Skeletal muscle tissue (tissue), 4 donors: ENCODE results near the gene MROH8. TPM values are rescaled to one million over a fixed set of nuclear protein-coding genes. Genes with fewer than 3 reads are reported as not detected.
A peak's percentile ranks its signal among the peaks of the same experiment; 100 is the strongest.

Experiments
- H3K27ac ChIP-seq: one replicate; pipeline ENCODE4 v1.7.0; 2013; ENCODE audit warnings: mild to moderate bottlenecking, low read depth, low read length, inconsistent platforms
- H3K27me3 ChIP-seq, 3 donors: one replicate each; pipeline ENCODE4 v1.7.0; 2013; ENCODE audit warnings: low read length in 3 of 3; ENCODE audit not compliant: control insufficient read depth in 3 of 3, insufficient read depth in 3 of 3
- H3K36me3 ChIP-seq, 3 donors: one replicate each; pipeline ENCODE4 v1.7.0; 2013; ENCODE audit warnings: low read length in 3 of 3; ENCODE audit not compliant: control insufficient read depth in 3 of 3, insufficient read depth in 3 of 3
- H3K4me1 ChIP-seq, 3 donors: one replicate each; pipeline ENCODE4 v1.7.0; 2013; ENCODE audit warnings: low read length in 3 of 3, mild to moderate bottlenecking in 3 of 3; ENCODE audit not compliant: control insufficient read depth in 3 of 3, insufficient read depth in 3 of 3
- H3K4me3 ChIP-seq, 3 donors: one replicate each; pipeline ENCODE4 v1.7.0; 2013; ENCODE audit warnings: low read length in 3 of 3
- H3K9ac ChIP-seq, 3 donors: one replicate each; pipeline ENCODE4 v1.7.0; 2013; ENCODE audit warnings: low read length in 3 of 3, mild to moderate bottlenecking in 3 of 3, moderate library complexity in 2 of 3, low read depth in 1 of 3
- H3K9me3 ChIP-seq, 3 donors: one replicate each; pipeline ENCODE4 v1.7.0; 2013; ENCODE audit warnings: low read length in 3 of 3; ENCODE audit not compliant: control insufficient read depth in 3 of 3
- total RNA-seq: library from RNA; depleted of rRNA; stranded (reverse); fragments of >200 nt; gene quantifications from one replicate; pipeline ENCODE4 v1.2.3, GENCODE V29; 2014
- donor health status: Osteomylitis.

Gene MROH8
- total RNA-seq, 1 donor from 2014 or later: 1.0 TPM

DNA sequence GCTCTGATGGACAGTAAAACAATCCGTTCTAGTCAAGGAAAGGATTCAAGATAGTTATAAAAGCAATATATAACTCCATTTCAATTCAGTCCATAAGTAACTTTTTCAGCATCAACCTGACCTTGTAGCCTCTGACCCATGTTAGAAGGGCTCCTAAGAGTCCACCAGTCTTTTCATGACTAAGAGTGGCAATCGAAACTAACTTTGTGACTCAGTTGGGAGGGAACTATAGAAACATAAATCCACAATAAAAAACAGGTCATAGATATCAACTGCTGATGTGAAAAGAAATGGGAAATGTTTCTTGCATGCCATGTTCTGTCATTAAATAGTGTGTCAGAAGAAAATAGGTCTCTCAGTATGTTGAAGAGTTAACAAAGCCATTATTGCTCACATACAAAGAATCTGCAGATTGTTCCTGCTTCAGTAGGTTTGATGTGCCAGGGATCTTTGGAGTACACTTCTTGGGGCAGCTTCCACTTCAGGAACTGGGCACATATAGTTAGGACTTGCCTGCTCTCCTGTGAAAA, 67.4 kb downstream of the MROH8 start:
- no peak overlapping the region for H3K27ac ChIP-seq
- peaks cover 0 to 3% (median 0%) of the 10 kb centered on the region in 3 donors for H3K36me3 ChIP-seq
- H3K9me3 ChIP-seq: no peaks in the 10 kb centered on the region
- H3K9ac ChIP-seq: no peak overlapping the region
- H3K4me1 ChIP-seq: no peaks in the 10 kb centered on the region
- no peaks in the 10 kb centered on the region for H3K27me3 ChIP-seq
- H3K4me3 ChIP-seq: no peak overlapping the region

DNA sequence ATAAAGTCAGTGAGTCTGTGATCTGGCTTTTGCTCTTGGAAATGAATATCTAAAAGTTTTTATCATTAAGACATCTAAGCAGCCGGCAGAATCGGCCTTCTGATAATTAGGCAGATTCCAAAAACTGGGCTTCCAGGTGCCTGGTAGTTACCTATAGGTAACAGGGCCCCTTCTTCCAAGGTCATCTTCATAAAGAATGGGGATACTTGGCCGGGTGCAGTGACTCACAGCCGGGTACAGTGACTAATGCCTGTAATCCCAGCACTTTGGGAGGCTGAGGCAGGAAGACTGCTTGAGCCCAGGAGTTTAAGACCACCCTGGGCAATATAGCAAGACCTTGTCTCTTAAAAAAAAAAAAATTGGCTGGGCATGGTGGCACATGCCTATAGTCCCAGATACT, 70.7 kb downstream of the MROH8 start:
- Histone ChIP-seq H3K4me3 (no peak overlapping the region), H3K27me3 (no peaks in the 10 kb centered on the region), H3K36me3 (peaks cover 0 to 3% (median 0%) of the 10 kb centered on the region in 3 donors), H3K9ac (no peak overlapping the region), H3K9me3 (no peaks in the 10 kb centered on the region), H3K4me1 (no peaks in the 10 kb centered on the region), H3K27ac (no peak overlapping the region)

DNA sequence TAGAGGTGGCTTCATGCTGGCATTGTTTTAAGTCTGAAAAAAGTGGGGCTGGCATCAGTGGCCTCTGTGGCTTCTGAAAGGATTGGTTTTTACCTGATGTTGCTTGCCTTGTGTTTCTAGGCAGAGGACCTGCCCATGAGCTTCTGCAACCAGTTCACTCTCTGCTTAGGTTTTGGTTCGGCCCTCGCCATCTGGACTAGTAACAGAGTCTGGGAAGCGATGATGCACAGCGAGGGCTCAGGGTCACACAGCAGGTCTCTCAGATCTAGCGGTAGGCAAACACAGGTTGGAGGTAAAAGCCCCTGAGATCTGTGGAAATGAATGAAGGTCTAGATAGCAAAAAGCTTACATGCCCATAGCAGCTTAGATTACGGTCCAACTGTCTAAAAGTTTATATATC, 76.8 kb downstream of the MROH8 start:
- no peak overlapping the region for H3K9ac ChIP-seq
- no peak overlapping the region for H3K4me3 ChIP-seq
- no peaks in the 10 kb centered on the region for H3K27me3 ChIP-seq
- no peaks in the 10 kb centered on the region for H3K9me3 ChIP-seq
- H3K36me3 ChIP-seq: no peaks in the 10 kb centered on the region
- H3K27ac ChIP-seq: no peak overlapping the region
- H3K4me1 ChIP-seq: peaks cover 0 to 5% (median 2%) of the 10 kb centered on the region in 3 donors

DNA sequence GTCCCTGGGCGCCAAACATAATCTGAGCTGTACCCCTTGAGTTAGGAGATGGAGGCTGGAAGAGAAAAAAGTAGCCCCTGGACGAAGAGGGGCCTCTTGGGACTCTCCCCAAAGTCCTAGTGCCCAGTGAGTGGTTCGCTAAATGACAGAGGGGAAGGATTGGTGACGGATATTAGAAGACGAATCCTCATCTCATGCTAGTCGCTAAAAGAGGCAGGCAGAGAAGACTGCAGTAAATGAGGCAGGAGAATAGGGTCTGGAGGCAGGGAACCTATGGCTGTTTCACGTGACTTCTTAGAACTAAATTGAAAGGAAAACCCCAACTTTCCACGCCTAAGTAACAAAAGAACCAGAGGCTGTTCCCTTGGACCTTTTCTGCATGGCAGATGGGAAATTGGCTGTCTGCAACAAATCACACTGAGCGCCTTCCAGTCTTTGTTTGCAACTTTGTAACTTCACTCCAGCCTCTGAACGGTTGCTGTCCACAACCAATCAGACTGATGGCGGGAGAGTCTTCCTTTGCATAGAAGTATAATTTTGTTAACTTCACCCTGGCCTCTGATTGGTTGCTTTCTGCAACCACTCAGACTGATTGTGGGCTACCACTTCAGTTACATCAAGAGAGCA, 82.8 kb downstream of the MROH8 start:
- Histone ChIP-seq H3K36me3 (no peaks in the 10 kb centered on the region), H3K4me3 (peak overlapping the region; percentile 76 to 95 (median 92)), H3K9me3 (no peaks in the 10 kb centered on the region), H3K4me1 (peaks cover 13 to 28% (median 27%) of the 10 kb centered on the region in 3 donors), H3K27ac (peak overlapping the region; percentile 84), H3K27me3 (no peaks in the 10 kb centered on the region), H3K9ac (peak overlapping the region in 2 of 3 donors; percentile 78 to 85)

DNA sequence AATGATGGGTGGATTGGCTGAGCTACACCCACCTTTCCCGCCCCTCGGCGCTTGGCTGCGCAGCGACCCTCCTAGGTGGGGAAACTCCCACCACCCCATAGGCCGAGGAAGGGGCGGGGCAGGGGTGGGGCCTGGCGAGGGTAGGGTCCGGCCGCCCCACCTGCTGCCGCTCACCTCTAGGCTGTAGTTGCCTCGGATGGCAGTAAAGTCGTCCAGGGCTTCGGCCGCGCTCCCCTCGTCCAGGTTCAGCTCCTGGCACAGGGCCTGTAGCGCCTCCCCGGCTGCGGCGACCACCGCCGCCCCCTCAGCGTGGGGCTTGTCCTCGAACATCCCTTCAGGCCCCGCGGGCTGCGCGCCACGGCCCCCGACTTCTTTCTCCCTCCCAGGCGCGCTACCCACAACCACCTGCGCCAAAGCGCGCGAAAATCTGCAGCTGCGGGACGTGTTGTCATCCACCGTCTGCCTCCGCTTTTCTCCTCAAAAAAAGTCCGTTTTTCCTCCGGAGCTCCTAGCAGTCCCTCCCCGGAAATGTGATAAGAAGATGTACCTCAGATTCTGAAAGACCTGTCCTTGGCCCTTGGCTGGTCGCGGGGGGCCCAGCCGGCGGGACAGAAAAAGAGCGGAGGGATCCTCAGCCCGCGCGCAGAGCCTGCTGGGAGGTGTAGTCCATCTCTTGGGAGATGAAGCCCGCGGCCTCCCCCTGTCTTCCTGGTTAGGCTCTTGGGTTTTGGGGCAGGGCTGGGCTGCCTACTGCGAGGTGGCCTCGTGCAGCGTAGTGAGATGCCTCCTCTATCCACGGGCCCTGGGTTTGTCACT, 83.5 kb downstream of the MROH8 start, which contains the start of gene RBL1:
Gene RBL1, minus strand, starts transcription at position 399 of the 816 bp plus-strand sequence. Its CDS starts 69 bp downstream, at position 330.
- peaks cover 13 to 28% (median 27%) of the 10 kb centered on the region in 3 donors for H3K4me1 ChIP-seq
- peak within 1 kb of the TSS; percentile 76 to 95 (median 92) for H3K4me3 ChIP-seq
- H3K9me3 ChIP-seq: no peaks in the 10 kb centered on the region
- H3K36me3 ChIP-seq: no peaks in the 10 kb centered on the region
- no peaks in the 10 kb centered on the region for H3K27me3 ChIP-seq
- H3K27ac ChIP-seq: peak within 1 kb of the TSS; percentile 84
- H3K9ac ChIP-seq: peak within 1 kb of the TSS; percentile 78 to 85 (median 81)

DNA sequence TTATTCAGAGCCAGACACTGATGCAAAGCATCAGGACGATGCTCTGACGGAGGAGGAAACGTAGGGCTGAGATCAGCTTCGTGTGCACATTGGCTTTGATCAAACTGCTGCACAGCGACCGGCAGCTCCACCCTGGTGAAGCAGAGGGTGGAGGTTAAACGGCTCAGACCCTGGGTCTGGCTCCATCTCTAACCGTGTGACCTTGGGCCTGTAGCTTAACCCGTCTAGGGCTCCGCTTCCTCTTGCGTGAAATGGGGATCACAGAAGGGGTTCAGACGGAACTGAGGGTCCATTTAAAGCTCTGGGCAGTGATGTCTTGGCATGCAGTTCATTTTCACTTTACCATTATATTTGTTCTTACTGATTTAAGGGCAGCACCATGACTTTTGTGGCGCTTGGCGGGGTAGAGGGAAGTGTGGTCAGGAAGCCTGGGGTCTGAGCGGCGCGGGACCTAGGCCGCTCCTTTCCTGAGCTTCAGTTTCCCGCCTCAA, 84.2 kb downstream of the MROH8 start:
- H3K27ac ChIP-seq: peak overlapping the region; percentile 84
- no peaks in the 10 kb centered on the region for H3K36me3 ChIP-seq
- H3K27me3 ChIP-seq: no peaks in the 10 kb centered on the region
- H3K4me3 ChIP-seq: peak overlapping the region; percentile 76 to 95 (median 92)
- H3K9ac ChIP-seq: peak overlapping the region; percentile 78 to 85 (median 81)
- no peaks in the 10 kb centered on the region for H3K9me3 ChIP-seq
- peaks cover 13 to 28% (median 27%) of the 10 kb centered on the region in 3 donors for H3K4me1 ChIP-seq

DNA sequence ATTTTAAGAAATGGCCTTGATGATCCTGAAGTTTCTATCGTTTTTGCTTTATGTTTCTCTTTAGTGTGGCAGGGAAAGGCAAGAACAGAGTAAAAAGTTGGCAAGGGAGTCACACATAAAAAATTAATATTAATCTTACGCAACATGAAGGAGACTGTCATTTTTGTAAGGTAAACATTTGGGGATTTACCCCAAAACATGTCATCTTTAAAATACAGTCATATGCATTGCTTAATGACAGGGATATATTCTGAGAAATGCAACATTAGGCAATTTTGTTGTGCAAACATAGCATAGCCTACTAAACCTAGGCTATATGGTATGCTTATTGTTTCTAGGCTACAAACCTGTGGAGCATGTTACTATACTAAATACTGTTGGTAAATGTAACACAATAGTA, 88.9 kb downstream of the MROH8 start:
- no peaks in the 10 kb centered on the region for H3K9me3 ChIP-seq
- H3K36me3 ChIP-seq: no peaks in the 10 kb centered on the region
- H3K9ac ChIP-seq: no peak overlapping the region
- H3K4me1 ChIP-seq: peaks cover 7 to 14% (median 10%) of the 10 kb centered on the region in 3 donors
- no peak overlapping the region for H3K27ac ChIP-seq
- H3K4me3 ChIP-seq: no peak overlapping the region
- H3K27me3 ChIP-seq: no peaks in the 10 kb centered on the region

DNA sequence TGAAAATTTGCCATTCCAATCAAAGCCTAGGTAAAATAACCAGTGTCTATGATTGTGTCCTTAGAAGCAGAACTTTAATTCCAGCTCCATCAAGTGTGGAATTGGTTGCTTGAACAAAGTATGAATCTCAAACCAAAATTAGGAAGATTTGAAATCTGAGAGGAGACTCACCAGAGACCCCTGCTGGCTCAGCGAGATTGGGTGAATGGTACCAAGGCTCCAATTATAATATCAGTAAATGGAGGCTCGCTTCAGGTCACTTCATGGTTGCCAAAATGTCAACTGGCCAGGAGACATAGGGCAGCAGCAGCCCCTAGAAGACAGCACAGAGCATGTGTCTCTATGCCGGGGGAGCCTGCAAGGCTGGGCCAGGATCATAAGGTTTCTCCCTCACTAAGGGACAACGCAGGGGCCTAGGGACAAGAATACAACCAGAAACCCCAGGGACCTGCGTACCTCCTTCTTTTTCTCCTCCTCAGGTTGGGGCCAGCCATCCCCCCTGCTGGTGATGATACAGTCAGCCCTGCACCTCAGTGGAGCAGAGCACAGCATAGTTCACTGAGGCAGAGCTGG, 97.5 kb downstream of the MROH8 start:
- no peaks in the 10 kb centered on the region for H3K27me3 ChIP-seq
- H3K9ac ChIP-seq: no peak overlapping the region
- no peaks in the 10 kb centered on the region for H3K4me1 ChIP-seq
- no peak overlapping the region for H3K4me3 ChIP-seq
- H3K9me3 ChIP-seq: no peaks in the 10 kb centered on the region
- no peak overlapping the region for H3K27ac ChIP-seq
- H3K36me3 ChIP-seq: peaks cover 0 to 9% (median 5%) of the 10 kb centered on the region in 3 donors

DNA sequence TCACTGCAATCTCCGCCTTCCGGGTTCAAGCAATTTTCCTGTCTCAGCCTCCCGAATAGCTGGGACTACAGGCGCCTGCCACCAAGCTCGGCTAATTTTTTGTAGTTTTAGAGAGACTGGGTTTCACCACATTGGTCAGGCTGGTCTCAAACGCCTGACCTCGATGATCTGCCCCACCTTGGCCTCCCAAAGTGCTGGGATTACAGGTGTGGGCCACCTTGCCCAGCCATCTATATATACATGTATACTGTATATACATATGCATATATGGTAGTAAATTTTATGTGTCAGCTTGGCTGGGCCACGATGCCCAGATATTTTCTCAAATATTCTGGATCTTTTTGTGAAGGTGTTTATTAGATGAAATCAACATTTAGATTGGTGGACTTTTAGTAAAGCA, 102.3 kb downstream of the MROH8 start:
- Histone ChIP-seq H3K36me3 (peaks cover 0 to 5% (median 2%) of the 10 kb centered on the region in 3 donors), H3K9ac (no peak overlapping the region), H3K4me3 (no peak overlapping the region), H3K4me1 (no peaks in the 10 kb centered on the region), H3K27me3 (no peaks in the 10 kb centered on the region), H3K9me3 (no peaks in the 10 kb centered on the region), H3K27ac (no peak overlapping the region)
